ENCODE results near the gene SLC16A13.

SLC16A13 gene

DNA sequence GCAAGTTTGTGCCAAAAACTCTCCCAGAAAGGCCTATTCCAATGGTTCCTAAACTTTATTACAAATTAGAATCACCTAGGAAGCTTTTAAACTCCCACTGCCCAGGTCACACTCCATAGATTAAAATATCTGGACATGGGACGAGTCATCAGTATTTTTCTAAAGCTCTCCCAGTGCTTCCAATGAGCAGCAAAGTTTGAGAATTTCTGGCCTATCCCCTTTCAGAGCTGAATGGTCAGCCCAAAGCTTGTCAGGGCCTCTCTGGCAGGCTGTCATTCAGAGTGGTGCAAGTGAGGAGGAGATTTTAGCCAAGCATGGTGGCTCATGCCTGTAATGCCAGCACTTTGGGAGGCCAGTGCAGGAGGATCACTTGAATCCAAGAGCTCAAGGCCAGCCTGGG, 10.6 kb upstream of the SLC16A13 start:
- FAIRE-seq, result no peak
- no peak for DNase-seq (ENCODE audit: insufficient read length, low spot score)
- TF ChIP-seq CTCF (IDR thresholded peaks at IDR 0.05; ENCODE audit: insufficient read depth, missing control alignments), result no peak

DNA sequence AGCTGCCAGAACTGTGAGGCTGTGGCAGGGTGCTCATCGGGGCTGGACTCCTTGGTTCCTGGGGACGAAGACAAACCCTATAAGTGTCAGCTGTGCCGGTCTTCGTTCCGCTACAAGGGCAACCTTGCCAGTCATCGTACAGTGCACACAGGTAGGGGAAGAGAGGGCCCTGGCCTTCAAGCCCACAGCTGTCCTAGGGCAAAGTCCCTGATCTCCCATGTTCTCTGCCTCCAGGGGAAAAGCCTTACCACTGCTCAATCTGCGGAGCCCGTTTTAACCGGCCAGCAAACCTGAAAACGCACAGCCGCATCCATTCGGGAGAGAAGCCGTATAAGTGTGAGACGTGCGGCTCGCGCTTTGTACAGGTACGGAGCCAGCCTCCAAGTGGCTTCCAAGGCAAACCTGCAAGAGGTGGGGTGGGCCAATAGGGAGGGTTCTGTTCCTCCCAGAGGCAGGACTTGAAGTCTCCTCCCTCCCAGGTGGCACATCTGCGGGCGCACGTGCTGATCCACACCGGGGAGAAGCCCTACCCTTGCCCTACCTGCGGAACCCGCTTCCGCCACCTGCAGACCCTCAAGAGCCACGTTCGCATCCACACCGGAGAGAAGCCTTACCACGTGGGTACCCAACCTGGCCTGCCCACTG, 9.2 kb upstream of the SLC16A13 start:
- DNase-seq (ENCODE audit: insufficient read length, low spot score) (no peak), FAIRE-seq (no peak)
- no peak for TF ChIP-seq CTCF (IDR thresholded peaks at IDR 0.05; ENCODE audit: insufficient read depth, missing control alignments)

DNA sequence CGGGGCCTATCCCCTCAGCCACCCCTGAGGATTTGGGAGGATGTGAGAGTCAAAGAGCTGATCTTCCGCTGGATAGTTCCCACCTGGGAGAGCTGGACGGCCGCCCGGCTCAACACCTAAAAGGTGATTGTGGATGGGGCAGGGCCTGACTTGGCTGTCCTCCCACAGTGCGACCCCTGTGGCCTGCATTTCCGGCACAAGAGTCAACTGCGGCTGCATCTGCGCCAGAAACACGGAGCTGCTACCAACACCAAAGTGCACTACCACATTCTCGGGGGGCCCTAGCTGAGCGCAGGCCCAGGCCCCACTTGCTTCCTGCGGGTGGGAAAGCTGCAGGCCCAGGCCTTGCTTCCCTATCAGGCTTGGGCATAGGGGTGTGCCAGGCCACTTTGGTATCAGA, 8.5 kb upstream of the SLC16A13 start:
- DNase-seq (ENCODE audit: insufficient read length, low spot score), result no peak
- no peak for FAIRE-seq
- no peak for TF ChIP-seq CTCF (IDR thresholded peaks at IDR 0.05; ENCODE audit: insufficient read depth, missing control alignments)

DNA sequence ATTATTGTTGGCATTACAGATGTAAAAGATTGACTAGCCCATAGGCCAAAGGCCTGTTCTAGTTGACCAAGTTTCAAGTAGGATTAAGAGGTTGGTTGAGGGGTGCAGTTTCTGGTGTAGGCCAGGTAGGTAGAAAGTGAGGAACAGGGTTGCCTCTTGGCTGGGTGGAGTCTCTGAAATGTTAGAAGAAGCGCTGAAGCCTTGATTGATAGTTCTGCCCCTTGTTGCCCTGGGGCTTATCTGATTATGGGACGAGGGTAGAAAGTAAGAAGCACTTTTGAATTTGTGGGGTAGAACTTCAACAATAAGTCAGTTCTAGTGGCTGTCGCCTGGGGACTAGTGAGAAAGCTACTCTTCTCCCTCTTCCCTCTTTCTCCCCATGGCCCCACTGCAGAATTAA, 6.7 kb upstream of the SLC16A13 start:
- DNase-seq (ENCODE audit: insufficient read length, low spot score) (no peak), FAIRE-seq (no peak)
- no peak for TF ChIP-seq CTCF (IDR thresholded peaks at IDR 0.05; ENCODE audit: insufficient read depth, missing control alignments)

- no peak for FAIRE-seq
- TF ChIP-seq CTCF (IDR thresholded peaks at IDR 0.05; ENCODE audit: insufficient read depth, missing control alignments), result no peak
- no peak for DNase-seq (ENCODE audit: insufficient read length, low spot score)
Measured at GRCh38 chr17:7029659-7030058, 6.2 kb upstream of the SLC16A13 start.

GRCh38 chr17:7034955-7035590, 742 bp upstream of the SLC16A13 start:
- FAIRE-seq (no peak), DNase-seq (ENCODE audit: insufficient read length, low spot score) (no peak)
- TF ChIP-seq CTCF (IDR thresholded peaks at IDR 0.05; ENCODE audit: insufficient read depth, missing control alignments), result no peak

Data from D721Med (cell line).